HepG2 (cell line): ENCODE data around the gene PLAA. TPM values are rescaled to one million over a fixed set of nuclear protein-coding genes. Genes with fewer than 3 reads are reported as not detected.

Experiments
- HNF4A ChIP-seq: sonication (generic); formaldehyde crosslinking; IDR thresholded peaks from 2 replicates; pipeline ENCODE4 v1.4.0; 2020; ENCODE audit warnings: missing genetic modification reagents
- IKZF4 ChIP-seq: sonication (generic); formaldehyde crosslinking; IDR thresholded peaks from 2 replicates; pipeline ENCODE4 v1.5.1; 2020; ENCODE audit warnings: borderline replicate concordance, mild to moderate bottlenecking, low read depth, missing genetic modification reagents; ENCODE audit errors: not compliant biosample characterization
- KAT2B ChIP-seq: fragments of 150-350 bp; IDR thresholded peaks from 2 replicates; pipeline ENCODE4 v1.6.1; 2014; ENCODE audit warnings: low read depth, low read length, borderline replicate concordance
- POLR2AphosphoS5 ChIP-seq: IDR thresholded peaks from 2 replicates; pipeline ENCODE4 v1.6.1; 2012; ENCODE audit warnings: low read depth, low read length
- RCOR2 ChIP-seq: IDR thresholded peaks from 2 replicates; pipeline ENCODE4 v1.6.1; 2016; ENCODE audit warnings: missing biosample characterization, missing genetic modification reagents
- RXRA ChIP-seq: sonication (generic); formaldehyde crosslinking; IDR thresholded peaks from 2 replicates; pipeline ENCODE4 v1.5.1; 2020; ENCODE audit warnings: missing genetic modification reagents
- STAT5B ChIP-seq: sonication (generic); formaldehyde crosslinking; IDR thresholded peaks from 2 replicates; pipeline ENCODE4 v1.4.0; 2020; ENCODE audit warnings: missing genetic modification reagents
- SUZ12 ChIP-seq: fragments of 150-350 bp; IDR thresholded peaks from 2 replicates; pipeline ENCODE4 v1.6.1; 2014; ENCODE audit warnings: low read depth, low read length
- ZFAT ChIP-seq: sonication (generic); formaldehyde crosslinking; conservative IDR thresholded peaks from 2 replicates; pipeline ENCODE4 v1.8.1; 2023; ENCODE audit warnings: missing genetic modification reagents, inconsistent platforms
- ZNF12 ChIP-seq: sonication (generic); formaldehyde crosslinking; IDR thresholded peaks from 2 replicates; pipeline ENCODE4 v1.5.0; 2020; ENCODE audit warnings: missing genetic modification reagents
- ZNF30 ChIP-seq: sonication (generic); formaldehyde crosslinking; IDR thresholded peaks from 2 replicates; pipeline ENCODE4 v1.5.0; 2020; ENCODE audit warnings: mild to moderate bottlenecking, missing genetic modification reagents
- ZNF367 ChIP-seq: sonication (generic); formaldehyde crosslinking; IDR thresholded peaks from 2 replicates; pipeline ENCODE4 v1.4.0; 2020; ENCODE audit warnings: missing genetic modification reagents, borderline replicate concordance
- ZNF564 ChIP-seq: sonication (generic); formaldehyde crosslinking; IDR thresholded peaks from 2 replicates; pipeline ENCODE4 v1.8.1; 2023; ENCODE audit warnings: mild to moderate bottlenecking, missing genetic modification reagents
- ZNF577 ChIP-seq: sonication (generic); formaldehyde crosslinking; IDR thresholded peaks from 2 replicates; pipeline ENCODE4 v1.4.0; 2020; ENCODE audit warnings: mild to moderate bottlenecking, low read depth, missing genetic modification reagents, borderline replicate concordance
- polyA plus RNA-seq, 8 experiments: library from polyadenylated mRNA; depleted of rRNA in 3 of 8; stranded (reverse) in 7 of 8; unstranded in 1 of 8; fragments of >200 nt; fragmentation: Illumina TruSeq in 4 of 8; extraction: Trizol in 4 of 8; gene quantifications; 2 replicates each; pipeline versions ENCODE4 v1.2.1 to v1.2.3, GENCODE V29; 2011 to 2016; ENCODE audit warnings: low read depth in 4 of 8, missing spikeins in 1 of 8, mixed read lengths in 1 of 8; ENCODE audit not compliant: insufficient read depth in 1 of 8
- total RNA-seq, 5 experiments: library from RNA; depleted of rRNA; stranded (reverse); fragments of >200 nt; fragmentation: Illumina TruSeq; extraction: Trizol; gene quantifications; 2 replicates each; pipeline ENCODE4 v1.2.3, GENCODE V29; 2016; ENCODE audit warnings: low read depth in 1 of 5
- TF ChIP-seq, protein P1 (sequence below): sonication (generic); formaldehyde crosslinking; IDR thresholded peaks from 2 replicates; pipeline ENCODE4 v1.4.0; 2020; ENCODE audit warnings: low read depth, missing genetic modification reagents
- TF ChIP-seq, protein P2 (sequence below): sonication (generic); formaldehyde crosslinking; IDR thresholded peaks from 2 replicates; pipeline ENCODE4 v1.4.0; 2020; ENCODE audit warnings: low read depth, mild to moderate bottlenecking, missing genetic modification reagents
- TF ChIP-seq, protein P3 (sequence below): sonication (generic); formaldehyde crosslinking; conservative IDR thresholded peaks from 2 replicates; pipeline ENCODE4 v1.4.0; 2020; ENCODE audit warnings: missing genetic modification reagents
- TF ChIP-seq, protein P4 (sequence below): sonication (generic); formaldehyde crosslinking; IDR thresholded peaks from 2 replicates; pipeline ENCODE4 v1.4.0; 2020; ENCODE audit warnings: missing genetic modification reagents
- TF ChIP-seq, protein P5 (sequence below): sonication (generic); formaldehyde crosslinking; IDR thresholded peaks from 2 replicates; pipeline ENCODE4 v1.5.1; 2020; ENCODE audit warnings: mild to moderate bottlenecking, missing genetic modification reagents, moderate library complexity

The PLAA gene
- total and polyA plus RNA-seq, 2 of the 13 experiments (the other 11 are each of a cell fraction or from before 2014, with no cell fraction given) = 5.8 to 22.9 TPM

DNA sequence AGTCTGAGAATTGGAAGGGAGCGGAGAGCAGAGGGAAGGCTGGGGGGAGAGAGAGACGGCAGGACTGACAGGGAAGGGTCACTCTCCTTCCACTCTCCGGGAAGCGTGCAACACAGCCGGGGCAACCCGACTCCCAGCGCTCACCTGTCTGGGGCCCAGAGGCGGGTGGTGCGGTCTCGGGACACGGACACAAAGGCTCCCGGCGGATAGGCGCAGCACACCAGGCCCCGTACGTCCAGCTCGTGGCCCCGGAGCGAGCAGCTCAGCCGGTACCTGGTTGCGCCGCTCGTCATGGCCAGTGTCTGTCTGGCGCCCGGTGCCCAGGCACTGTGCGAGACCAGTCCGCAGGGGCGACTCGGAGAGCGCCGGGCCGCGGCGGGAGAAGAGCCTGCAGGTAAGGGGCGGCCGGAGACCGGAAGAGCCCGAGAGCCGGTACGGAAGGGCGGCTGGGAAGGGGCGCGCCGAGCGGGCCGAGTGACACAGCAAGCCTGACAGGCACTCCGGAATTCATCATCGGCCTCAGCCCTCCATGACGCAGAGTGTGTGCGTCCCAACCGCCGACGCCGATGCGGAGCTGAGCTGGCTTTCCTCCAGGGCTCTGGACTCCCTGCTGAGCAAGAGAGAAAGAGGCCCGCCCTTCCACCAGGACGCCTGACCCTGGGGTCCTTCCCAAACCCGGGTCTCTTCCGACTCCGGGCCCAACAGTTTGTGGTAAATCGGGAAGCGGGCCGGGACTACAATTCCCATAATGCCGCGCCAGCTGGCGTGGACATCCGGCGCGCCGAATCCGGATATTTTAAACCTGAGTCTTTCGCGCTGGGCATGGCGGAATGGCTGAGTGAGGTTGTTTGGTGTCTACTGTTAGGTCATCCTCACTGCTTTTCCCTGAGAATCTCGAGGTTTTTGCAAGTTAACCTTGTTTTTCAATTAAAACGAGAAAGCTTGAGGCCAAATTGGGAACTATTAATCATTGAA lies at the start of gene PLAA (continued):
- TF ChIP-seq RCOR2 (CRISPR knock-in tag) (no peak), POLR2AphosphoS5 (peak; percentile 77), ZNF12 (CRISPR knock-in tag) (peak; percentile 58; the same call in 1 of the 2 replicates), HNF4A (CRISPR knock-in tag) (no peak; the same call in 1 of the 2 replicates), KAT2B (no peak), STAT5B (CRISPR knock-in tag) (no peak), SUZ12 (peak; percentile 53), ZNF577 (0 out of 2 replicates have a peak, but pooled peaks have one; percentile 39), ZNF564 (CRISPR knock-in tag) (peak; percentile 43; the same call in 1 of the 2 replicates), IKZF4 (CRISPR knock-in tag) (peak; percentile 45), ZFAT (CRISPR knock-in tag) (no peak), RXRA (peak; percentile 77; the same call in 1 of the 2 replicates), ZNF30 (0 out of 2 replicates have a peak, but pooled peaks have one; percentile 25), ZNF367 (CRISPR knock-in tag) (no peak)
- TF ChIP-seq, protein P1, sequence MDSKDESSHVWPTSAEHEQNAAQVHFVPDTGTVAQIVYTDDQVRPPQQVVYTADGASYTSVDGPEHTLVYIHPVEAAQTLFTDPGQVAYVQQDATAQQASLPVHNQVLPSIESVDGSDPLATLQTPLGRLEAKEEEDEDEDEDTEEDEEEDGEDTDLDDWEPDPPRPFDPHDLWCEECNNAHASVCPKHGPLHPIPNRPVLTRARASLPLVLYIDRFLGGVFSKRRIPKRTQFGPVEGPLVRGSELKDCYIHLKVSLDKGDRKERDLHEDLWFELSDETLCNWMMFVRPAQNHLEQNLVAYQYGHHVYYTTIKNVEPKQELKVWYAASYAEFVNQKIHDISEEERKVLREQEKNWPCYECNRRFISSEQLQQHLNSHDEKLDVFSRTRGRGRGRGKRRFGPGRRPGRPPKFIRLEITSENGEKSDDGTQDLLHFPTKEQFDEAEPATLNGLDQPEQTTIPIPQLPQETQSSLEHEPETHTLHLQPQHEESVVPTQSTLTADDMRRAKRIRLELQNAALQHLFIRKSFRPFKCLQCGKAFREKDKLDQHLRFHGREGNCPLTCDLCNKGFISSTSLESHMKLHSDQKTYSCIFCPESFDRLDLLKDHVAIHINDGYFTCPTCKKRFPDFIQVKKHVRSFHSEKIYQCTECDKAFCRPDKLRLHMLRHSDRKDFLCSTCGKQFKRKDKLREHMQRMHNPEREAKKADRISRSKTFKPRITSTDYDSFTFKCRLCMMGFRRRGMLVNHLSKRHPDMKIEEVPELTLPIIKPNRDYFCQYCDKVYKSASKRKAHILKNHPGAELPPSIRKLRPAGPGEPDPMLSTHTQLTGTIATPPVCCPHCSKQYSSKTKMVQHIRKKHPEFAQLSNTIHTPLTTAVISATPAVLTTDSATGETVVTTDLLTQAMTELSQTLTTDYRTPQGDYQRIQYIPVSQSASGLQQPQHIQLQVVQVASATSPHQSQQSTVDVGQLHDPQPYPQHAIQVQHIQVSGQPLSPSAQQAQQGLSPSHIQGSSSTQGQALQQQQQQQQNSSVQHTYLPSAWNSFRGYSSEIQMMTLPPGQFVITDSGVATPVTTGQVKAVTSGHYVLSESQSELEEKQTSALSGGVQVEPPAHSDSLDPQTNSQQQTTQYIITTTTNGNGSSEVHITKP (CRISPR knock-in tag) = no peak
- TF ChIP-seq, protein P2, sequence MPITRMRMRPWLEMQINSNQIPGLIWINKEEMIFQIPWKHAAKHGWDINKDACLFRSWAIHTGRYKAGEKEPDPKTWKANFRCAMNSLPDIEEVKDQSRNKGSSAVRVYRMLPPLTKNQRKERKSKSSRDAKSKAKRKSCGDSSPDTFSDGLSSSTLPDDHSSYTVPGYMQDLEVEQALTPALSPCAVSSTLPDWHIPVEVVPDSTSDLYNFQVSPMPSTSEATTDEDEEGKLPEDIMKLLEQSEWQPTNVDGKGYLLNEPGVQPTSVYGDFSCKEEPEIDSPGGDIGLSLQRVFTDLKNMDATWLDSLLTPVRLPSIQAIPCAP (CRISPR knock-in tag) = no peak
- TF ChIP-seq, protein P3, sequence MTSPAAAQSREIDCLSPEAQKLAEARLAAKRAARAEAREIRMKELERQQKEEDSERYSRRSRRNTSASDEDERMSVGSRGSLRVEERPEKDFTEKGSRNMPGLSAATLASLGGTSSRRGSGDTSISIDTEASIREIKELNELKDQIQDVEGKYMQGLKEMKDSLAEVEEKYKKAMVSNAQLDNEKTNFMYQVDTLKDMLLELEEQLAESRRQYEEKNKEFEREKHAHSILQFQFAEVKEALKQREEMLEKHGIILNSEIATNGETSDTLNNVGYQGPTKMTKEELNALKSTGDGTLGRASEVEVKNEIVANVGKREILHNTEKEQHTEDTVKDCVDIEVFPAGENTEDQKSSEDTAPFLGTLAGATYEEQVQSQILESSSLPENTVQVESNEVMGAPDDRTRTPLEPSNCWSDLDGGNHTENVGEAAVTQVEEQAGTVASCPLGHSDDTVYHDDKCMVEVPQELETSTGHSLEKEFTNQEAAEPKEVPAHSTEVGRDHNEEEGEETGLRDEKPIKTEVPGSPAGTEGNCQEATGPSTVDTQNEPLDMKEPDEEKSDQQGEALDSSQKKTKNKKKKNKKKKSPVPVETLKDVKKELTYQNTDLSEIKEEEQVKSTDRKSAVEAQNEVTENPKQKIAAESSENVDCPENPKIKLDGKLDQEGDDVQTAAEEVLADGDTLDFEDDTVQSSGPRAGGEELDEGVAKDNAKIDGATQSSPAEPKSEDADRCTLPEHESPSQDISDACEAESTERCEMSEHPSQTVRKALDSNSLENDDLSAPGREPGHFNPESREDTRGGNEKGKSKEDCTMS (CRISPR knock-in tag) = no peak
- TF ChIP-seq, protein P4, sequence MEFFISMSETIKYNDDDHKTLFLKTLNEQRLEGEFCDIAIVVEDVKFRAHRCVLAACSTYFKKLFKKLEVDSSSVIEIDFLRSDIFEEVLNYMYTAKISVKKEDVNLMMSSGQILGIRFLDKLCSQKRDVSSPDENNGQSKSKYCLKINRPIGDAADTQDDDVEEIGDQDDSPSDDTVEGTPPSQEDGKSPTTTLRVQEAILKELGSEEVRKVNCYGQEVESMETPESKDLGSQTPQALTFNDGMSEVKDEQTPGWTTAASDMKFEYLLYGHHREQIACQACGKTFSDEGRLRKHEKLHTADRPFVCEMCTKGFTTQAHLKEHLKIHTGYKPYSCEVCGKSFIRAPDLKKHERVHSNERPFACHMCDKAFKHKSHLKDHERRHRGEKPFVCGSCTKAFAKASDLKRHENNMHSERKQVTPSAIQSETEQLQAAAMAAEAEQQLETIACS (CRISPR knock-in tag) = no peak
- TF ChIP-seq, protein P5, sequence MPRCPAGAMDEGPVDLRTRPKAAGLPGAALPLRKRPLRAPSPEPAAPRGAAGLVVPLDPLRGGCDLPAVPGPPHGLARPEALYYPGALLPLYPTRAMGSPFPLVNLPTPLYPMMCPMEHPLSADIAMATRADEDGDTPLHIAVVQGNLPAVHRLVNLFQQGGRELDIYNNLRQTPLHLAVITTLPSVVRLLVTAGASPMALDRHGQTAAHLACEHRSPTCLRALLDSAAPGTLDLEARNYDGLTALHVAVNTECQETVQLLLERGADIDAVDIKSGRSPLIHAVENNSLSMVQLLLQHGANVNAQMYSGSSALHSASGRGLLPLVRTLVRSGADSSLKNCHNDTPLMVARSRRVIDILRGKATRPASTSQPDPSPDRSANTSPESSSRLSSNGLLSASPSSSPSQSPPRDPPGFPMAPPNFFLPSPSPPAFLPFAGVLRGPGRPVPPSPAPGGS (CRISPR knock-in tag) = 0 out of 2 replicates have a peak, but pooled peaks have one; percentile 71
